ENCODE results near the gene LUM.

The LUM gene

GRCh38 chr12:91138337-91138920, 27.1 kb upstream of the LUM start:
- no peaks in the 10 kb centered on the region for H3K9me3 ChIP-seq (ENCODE audit: control insufficient read depth in 5 of 5, low read length in 5 of 5)
- no peak overlapping the region for H3K9ac ChIP-seq (ENCODE audit: low read length in 5 of 5)
- H3K27ac ChIP-seq (ENCODE audit: low read depth, low read length), result no peak overlapping the region
- no peaks in the 10 kb centered on the region for H3K27me3 ChIP-seq (ENCODE audit: control insufficient read depth in 5 of 5, insufficient read depth in 4 of 5, low read length in 5 of 5)
- peaks cover 0 to 10% (median 4%) of the 10 kb centered on the region in 5 donors for H3K4me1 ChIP-seq (ENCODE audit: control insufficient read depth in 5 of 5, insufficient read depth in 5 of 5, low read length in 5 of 5)
- H3K4me3 ChIP-seq (ENCODE audit: low read depth in 1 of 5, low read length in 5 of 5), result no peak overlapping the region
- H3K36me3 ChIP-seq (ENCODE audit: control insufficient read depth in 5 of 5, insufficient read depth in 5 of 5, low read length in 5 of 5), result no peaks in the 10 kb centered on the region

- Histone ChIP-seq H3K4me1 (ENCODE audit: control insufficient read depth in 5 of 5, insufficient read depth in 5 of 5, low read length in 5 of 5) (peaks cover 0 to 4% (median 0%) of the 10 kb centered on the region in 5 donors), H3K27me3 (ENCODE audit: control insufficient read depth in 5 of 5, insufficient read depth in 4 of 5, low read length in 5 of 5) (no peaks in the 10 kb centered on the region), H3K4me3 (ENCODE audit: low read depth in 1 of 5, low read length in 5 of 5) (no peak overlapping the region), H3K27ac (ENCODE audit: low read depth, low read length) (no peak overlapping the region), H3K9ac (ENCODE audit: low read length in 5 of 5) (no peak overlapping the region), H3K36me3 (ENCODE audit: control insufficient read depth in 5 of 5, insufficient read depth in 5 of 5, low read length in 5 of 5) (no peaks in the 10 kb centered on the region), H3K9me3 (ENCODE audit: control insufficient read depth in 5 of 5, low read length in 5 of 5) (no peaks in the 10 kb centered on the region)
Observed at GRCh38 chr12:91133871-91134270, 22.6 kb upstream of the LUM start.

- no peaks in the 10 kb centered on the region for H3K36me3 ChIP-seq (ENCODE audit: control insufficient read depth in 5 of 5, insufficient read depth in 5 of 5, low read length in 5 of 5)
- H3K27me3 ChIP-seq (ENCODE audit: control insufficient read depth in 5 of 5, insufficient read depth in 4 of 5, low read length in 5 of 5), result no peaks in the 10 kb centered on the region
- H3K27ac ChIP-seq (ENCODE audit: low read depth, low read length), result no peak overlapping the region
- no peak overlapping the region for H3K9ac ChIP-seq (ENCODE audit: low read length in 5 of 5)
- peaks cover 0 to 3% (median 0%) of the 10 kb centered on the region in 5 donors for H3K9me3 ChIP-seq (ENCODE audit: control insufficient read depth in 5 of 5, low read length in 5 of 5)
- H3K4me1 ChIP-seq (ENCODE audit: control insufficient read depth in 5 of 5, insufficient read depth in 5 of 5, low read length in 5 of 5), result no peaks in the 10 kb centered on the region
- no peak overlapping the region for H3K4me3 ChIP-seq (ENCODE audit: low read depth in 1 of 5, low read length in 5 of 5)
Observed at GRCh38 chr12:91129662-91130362, 18.5 kb upstream of the LUM start.

GRCh38 chr12:91127751-91128150, 16.5 kb upstream of the LUM start:
- Histone ChIP-seq H3K36me3 (ENCODE audit: control insufficient read depth in 5 of 5, insufficient read depth in 5 of 5, low read length in 5 of 5) (no peaks in the 10 kb centered on the region), H3K27me3 (ENCODE audit: control insufficient read depth in 5 of 5, insufficient read depth in 4 of 5, low read length in 5 of 5) (no peaks in the 10 kb centered on the region), H3K4me1 (ENCODE audit: control insufficient read depth in 5 of 5, insufficient read depth in 5 of 5, low read length in 5 of 5) (no peaks in the 10 kb centered on the region), H3K9me3 (ENCODE audit: control insufficient read depth in 5 of 5, low read length in 5 of 5) (peaks cover 0 to 3% (median 0%) of the 10 kb centered on the region in 5 donors), H3K9ac (ENCODE audit: low read length in 5 of 5) (no peak overlapping the region), H3K4me3 (ENCODE audit: low read depth in 1 of 5, low read length in 5 of 5) (no peak overlapping the region), H3K27ac (ENCODE audit: low read depth, low read length) (no peak overlapping the region)

- H3K36me3 ChIP-seq (ENCODE audit: control insufficient read depth in 5 of 5, insufficient read depth in 5 of 5, low read length in 5 of 5), result no peaks in the 10 kb centered on the region
- H3K4me3 ChIP-seq (ENCODE audit: low read depth in 1 of 5, low read length in 5 of 5), result no peak overlapping the region
- no peaks in the 10 kb centered on the region for H3K4me1 ChIP-seq (ENCODE audit: control insufficient read depth in 5 of 5, insufficient read depth in 5 of 5, low read length in 5 of 5)
- no peak overlapping the region for H3K27ac ChIP-seq (ENCODE audit: low read depth, low read length)
- H3K27me3 ChIP-seq (ENCODE audit: control insufficient read depth in 5 of 5, insufficient read depth in 4 of 5, low read length in 5 of 5), result no peaks in the 10 kb centered on the region
- H3K9me3 ChIP-seq (ENCODE audit: control insufficient read depth in 5 of 5, low read length in 5 of 5), result peaks cover 0 to 3% (median 0%) of the 10 kb centered on the region in 5 donors
- H3K9ac ChIP-seq (ENCODE audit: low read length in 5 of 5), result no peak overlapping the region
Observed at GRCh38 chr12:91127306-91127705, 16.0 kb upstream of the LUM start.

- H3K4me1 ChIP-seq (ENCODE audit: control insufficient read depth in 5 of 5, insufficient read depth in 5 of 5, low read length in 5 of 5), result no peaks in the 10 kb centered on the region
- peaks cover 0 to 3% (median 0%) of the 10 kb centered on the region in 5 donors for H3K9me3 ChIP-seq (ENCODE audit: control insufficient read depth in 5 of 5, low read length in 5 of 5)
- H3K9ac ChIP-seq (ENCODE audit: low read length in 5 of 5), result no peak overlapping the region
- no peaks in the 10 kb centered on the region for H3K36me3 ChIP-seq (ENCODE audit: control insufficient read depth in 5 of 5, insufficient read depth in 5 of 5, low read length in 5 of 5)
- H3K27ac ChIP-seq (ENCODE audit: low read depth, low read length), result no peak overlapping the region
- H3K4me3 ChIP-seq (ENCODE audit: low read depth in 1 of 5, low read length in 5 of 5), result no peak overlapping the region
- no peaks in the 10 kb centered on the region for H3K27me3 ChIP-seq (ENCODE audit: control insufficient read depth in 5 of 5, insufficient read depth in 4 of 5, low read length in 5 of 5)
Observed at GRCh38 chr12:91126516-91126915, 15.2 kb upstream of the LUM start.

- no peaks in the 10 kb centered on the region for H3K36me3 ChIP-seq (ENCODE audit: control insufficient read depth in 5 of 5, insufficient read depth in 5 of 5, low read length in 5 of 5)
- H3K4me1 ChIP-seq (ENCODE audit: control insufficient read depth in 5 of 5, insufficient read depth in 5 of 5, low read length in 5 of 5), result no peaks in the 10 kb centered on the region
- H3K4me3 ChIP-seq (ENCODE audit: low read depth in 1 of 5, low read length in 5 of 5), result no peak overlapping the region
- no peak overlapping the region for H3K27ac ChIP-seq (ENCODE audit: low read depth, low read length)
- no peak overlapping the region for H3K9ac ChIP-seq (ENCODE audit: low read length in 5 of 5)
- H3K9me3 ChIP-seq (ENCODE audit: control insufficient read depth in 5 of 5, low read length in 5 of 5), result peaks cover 0 to 3% (median 0%) of the 10 kb centered on the region in 5 donors
- no peaks in the 10 kb centered on the region for H3K27me3 ChIP-seq (ENCODE audit: control insufficient read depth in 5 of 5, insufficient read depth in 4 of 5, low read length in 5 of 5)
Observed at GRCh38 chr12:91123236-91123916, 12.1 kb upstream of the LUM start.

GRCh38 chr12:91120781-91121180, 9.5 kb upstream of the LUM start:
- Histone ChIP-seq H3K36me3 (ENCODE audit: control insufficient read depth in 5 of 5, insufficient read depth in 5 of 5, low read length in 5 of 5) (no peaks in the 10 kb centered on the region), H3K4me3 (ENCODE audit: low read depth in 1 of 5, low read length in 5 of 5) (no peak overlapping the region), H3K9ac (ENCODE audit: low read length in 5 of 5) (no peak overlapping the region), H3K27ac (ENCODE audit: low read depth, low read length) (no peak overlapping the region), H3K4me1 (ENCODE audit: control insufficient read depth in 5 of 5, insufficient read depth in 5 of 5, low read length in 5 of 5) (no peaks in the 10 kb centered on the region), H3K27me3 (ENCODE audit: control insufficient read depth in 5 of 5, insufficient read depth in 4 of 5, low read length in 5 of 5) (no peaks in the 10 kb centered on the region), H3K9me3 (ENCODE audit: control insufficient read depth in 5 of 5, low read length in 5 of 5) (peaks cover 0 to 3% (median 0%) of the 10 kb centered on the region in 5 donors)

- no peak overlapping the region for H3K27ac ChIP-seq (ENCODE audit: low read depth, low read length)
- H3K4me1 ChIP-seq (ENCODE audit: control insufficient read depth in 5 of 5, insufficient read depth in 5 of 5, low read length in 5 of 5), result no peaks in the 10 kb centered on the region
- no peak overlapping the region for H3K9ac ChIP-seq (ENCODE audit: low read length in 5 of 5)
- H3K27me3 ChIP-seq (ENCODE audit: control insufficient read depth in 5 of 5, insufficient read depth in 4 of 5, low read length in 5 of 5), result no peaks in the 10 kb centered on the region
- no peaks in the 10 kb centered on the region for H3K9me3 ChIP-seq (ENCODE audit: control insufficient read depth in 5 of 5, low read length in 5 of 5)
- no peaks in the 10 kb centered on the region for H3K36me3 ChIP-seq (ENCODE audit: control insufficient read depth in 5 of 5, insufficient read depth in 5 of 5, low read length in 5 of 5)
- H3K4me3 ChIP-seq (ENCODE audit: low read depth in 1 of 5, low read length in 5 of 5), result no peak overlapping the region
Observed at GRCh38 chr12:91119089-91119488, 7.8 kb upstream of the LUM start.

- no peaks in the 10 kb centered on the region for H3K36me3 ChIP-seq (ENCODE audit: control insufficient read depth in 5 of 5, insufficient read depth in 5 of 5, low read length in 5 of 5)
- H3K9ac ChIP-seq (ENCODE audit: low read length in 5 of 5), result no peak overlapping the region
- no peak overlapping the region for H3K4me3 ChIP-seq (ENCODE audit: low read depth in 1 of 5, low read length in 5 of 5)
- H3K27me3 ChIP-seq (ENCODE audit: control insufficient read depth in 5 of 5, insufficient read depth in 4 of 5, low read length in 5 of 5), result peaks cover 0 to 2% (median 0%) of the 10 kb centered on the region in 5 donors
- H3K9me3 ChIP-seq (ENCODE audit: control insufficient read depth in 5 of 5, low read length in 5 of 5), result no peaks in the 10 kb centered on the region
- H3K4me1 ChIP-seq (ENCODE audit: control insufficient read depth in 5 of 5, insufficient read depth in 5 of 5, low read length in 5 of 5), result no peaks in the 10 kb centered on the region
- H3K27ac ChIP-seq (ENCODE audit: low read depth, low read length), result no peak overlapping the region
Observed at GRCh38 chr12:91113621-91114020, 2.3 kb upstream of the LUM start.

All from subcutaneous abdominal adipose tissue (tissue), 5 donors.